AG04450 (cell line): ENCODE data around the gene C9. TPM values are rescaled to one million over a fixed set of nuclear protein-coding genes. Genes with fewer than 3 reads are reported as not detected.
"Not testable (repeated sequence)": the region's sequence is repeated elsewhere in the genome, so short reads cannot be mapped to it uniquely, and the experiment has no call there.

Experiments
- CTCF ChIA-PET: fragments of 300-600, 350-600 bp; formaldehyde crosslinking; extraction: SDS; loops from one replicate; lab custom pipeline; 2022; ENCODE audit warnings: antibody characterized with exemption, inconsistent platforms; lab: Charles Lee
- POLR2A ChIA-PET: fragments of 350-600 bp; formaldehyde crosslinking; extraction: SDS; loops from one replicate; lab custom pipeline; 2021; ENCODE audit warnings: antibody characterized with exemption, inconsistent platforms; lab: Yijun Ruan, JAX
- DNase-seq: peaks from one replicate; pipeline ENCODE4 v3.0.0-alpha.2; 2011; ENCODE audit warnings: low read depth, low spot score
- H3K27ac ChIP-seq: one replicate; pipeline ENCODE4 v1.5.1; 2012; ENCODE audit warnings: low read depth, low read length, control low read depth
- H3K27me3 ChIP-seq: one replicate; pipeline ENCODE4 v1.6.0; 2012; ENCODE audit warnings: low read length; ENCODE audit not compliant: control insufficient read depth, insufficient read depth
- H3K4me3 ChIP-seq: 2 replicates; pipeline ENCODE4 v1.5.1; 2011; ENCODE audit warnings: mild to moderate bottlenecking, low read depth, low read length, control low read depth
- H3K9me3 ChIP-seq: 2 replicates; pipeline ENCODE4 v1.5.1; 2012; ENCODE audit warnings: low read length; ENCODE audit not compliant: control insufficient read depth, insufficient read depth
- polyA plus RNA-seq: library from polyadenylated mRNA; depleted of rRNA; stranded (reverse); fragments of >200 nt; gene quantifications from 2 replicates; pipeline ENCODE4 v1.2.3, GENCODE V29; 2011
- TF ChIP-seq, protein P1 (sequence below): IDR thresholded peaks from 2 replicates; pipeline ENCODE4 v1.5.1; 2011; ENCODE audit warnings: low read depth, low read length, control low read depth, inconsistent platforms

C9 gene
- polyA plus RNA-seq, 1 experiment = not detected

DNA sequence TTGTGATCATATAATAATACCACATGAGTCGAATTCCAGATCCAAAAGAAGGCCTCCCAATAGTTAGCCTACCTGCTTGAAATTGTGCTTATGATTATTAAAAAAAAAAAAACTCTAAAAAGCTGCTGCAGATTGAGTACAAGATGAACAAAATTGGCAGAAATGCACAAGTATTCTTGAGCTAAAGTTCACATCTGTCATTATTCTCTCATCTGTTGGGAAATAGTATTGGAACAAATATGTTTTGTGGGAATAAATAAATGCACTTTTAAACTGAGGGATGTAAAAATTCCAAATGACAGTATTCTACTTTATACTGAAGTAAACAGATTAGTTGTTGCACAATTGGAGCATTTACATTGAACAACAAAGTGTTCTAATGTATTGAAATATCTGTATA is 44.7 kb upstream of the C9 start:
- CTCF ChIA-PET = interaction anchor here (0.6 to 1.0 kb wide), 2 partner anchors 16 to 261 kb away, joined by 3 read pairs; partner anchors contain the start of gene DAB2
- no peak overlapping the region for H3K27ac ChIP-seq
- no peak for DNase-seq
- H3K27me3 ChIP-seq = no peaks in the 10 kb centered on the region
- POLR2A ChIA-PET = interaction anchor here (1.3 to 1.5 kb wide), 2 partner anchors 10 to 16 kb away, joined by 6 read pairs; partner anchors contain the start of gene DAB2
- no peaks in the 10 kb centered on the region for H3K9me3 ChIP-seq
- TF ChIP-seq, protein P1, sequence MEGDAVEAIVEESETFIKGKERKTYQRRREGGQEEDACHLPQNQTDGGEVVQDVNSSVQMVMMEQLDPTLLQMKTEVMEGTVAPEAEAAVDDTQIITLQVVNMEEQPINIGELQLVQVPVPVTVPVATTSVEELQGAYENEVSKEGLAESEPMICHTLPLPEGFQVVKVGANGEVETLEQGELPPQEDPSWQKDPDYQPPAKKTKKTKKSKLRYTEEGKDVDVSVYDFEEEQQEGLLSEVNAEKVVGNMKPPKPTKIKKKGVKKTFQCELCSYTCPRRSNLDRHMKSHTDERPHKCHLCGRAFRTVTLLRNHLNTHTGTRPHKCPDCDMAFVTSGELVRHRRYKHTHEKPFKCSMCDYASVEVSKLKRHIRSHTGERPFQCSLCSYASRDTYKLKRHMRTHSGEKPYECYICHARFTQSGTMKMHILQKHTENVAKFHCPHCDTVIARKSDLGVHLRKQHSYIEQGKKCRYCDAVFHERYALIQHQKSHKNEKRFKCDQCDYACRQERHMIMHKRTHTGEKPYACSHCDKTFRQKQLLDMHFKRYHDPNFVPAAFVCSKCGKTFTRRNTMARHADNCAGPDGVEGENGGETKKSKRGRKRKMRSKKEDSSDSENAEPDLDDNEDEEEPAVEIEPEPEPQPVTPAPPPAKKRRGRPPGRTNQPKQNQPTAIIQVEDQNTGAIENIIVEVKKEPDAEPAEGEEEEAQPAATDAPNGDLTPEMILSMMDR = no peak
- H3K4me3 ChIP-seq = no peak overlapping the region

DNA sequence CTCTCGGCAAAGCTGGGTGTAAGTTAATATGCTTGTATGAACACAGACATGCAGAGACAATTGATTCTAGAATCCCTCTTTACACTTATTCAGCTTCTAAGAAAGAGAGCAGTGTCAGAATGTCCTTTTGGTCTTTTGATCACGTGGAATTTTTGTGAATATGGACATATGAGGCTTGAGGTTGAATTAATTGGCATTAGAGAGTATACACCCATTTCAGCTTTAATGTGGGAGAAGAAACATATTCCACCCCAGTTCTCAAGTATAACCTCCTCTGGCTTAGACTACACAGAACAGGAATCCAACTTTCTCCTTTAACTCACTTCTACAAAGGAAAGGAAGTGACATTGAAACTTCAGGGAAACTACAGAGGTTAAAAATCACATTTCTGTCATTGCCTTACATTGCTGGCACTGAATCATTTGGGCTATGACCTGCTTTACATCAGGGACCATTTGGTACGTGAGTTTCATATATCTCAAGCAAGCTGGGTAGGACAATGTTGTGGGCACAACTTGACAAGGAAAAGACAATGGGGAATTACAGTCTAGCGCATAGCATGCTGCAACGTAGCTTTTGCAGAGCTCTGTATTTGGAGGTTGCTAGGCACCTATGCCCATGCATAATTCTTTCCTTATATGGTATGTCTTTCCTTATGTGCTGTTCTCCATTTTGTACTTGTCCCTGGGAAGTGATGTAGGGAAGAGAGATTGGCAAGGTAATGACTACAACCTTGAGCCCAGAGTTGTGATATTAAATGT is 41.0 kb upstream of the C9 start:
- ChIA-PET CTCF (interaction anchor here (0.6 to 1.0 kb wide), 4 partner anchors 19 to 166 kb away, joined by 3 to 4 read pairs (median 3); partner anchors contain the start of gene DAB2), POLR2A (interaction anchor here (1.4 to 2.8 kb wide), 2 partner anchors 19 to 20 kb away, joined by 3 to 14 read pairs; partner anchors contain the start of gene DAB2)
- Histone ChIP-seq H3K27me3 (no peaks in the 10 kb centered on the region), H3K4me3 (no peak overlapping the region), H3K9me3 (no peaks in the 10 kb centered on the region), H3K27ac (no peak overlapping the region)
- TF ChIP-seq, protein P1 = no peak
- no peak for DNase-seq

DNA sequence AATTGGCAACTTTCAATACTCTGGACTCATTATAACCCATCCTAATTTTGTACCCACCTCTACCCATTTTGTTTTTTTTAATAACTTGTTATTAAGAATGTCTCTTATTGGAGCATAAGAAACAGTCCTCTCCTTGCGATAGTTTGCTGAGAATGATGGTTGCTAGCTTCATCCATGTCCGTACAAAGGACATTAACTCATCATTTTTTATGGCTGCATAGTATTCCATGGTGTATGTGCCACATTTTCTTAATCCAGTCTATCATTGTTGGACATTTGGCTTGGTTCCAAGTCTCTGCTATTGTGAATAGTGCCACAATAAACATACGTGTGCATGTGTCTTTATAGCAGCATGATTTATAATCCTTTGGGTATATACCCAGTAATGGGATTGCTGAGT is 39.5 kb upstream of the C9 start:
- ChIA-PET POLR2A (interaction anchor here (2.8 kb wide), 1 partner anchor 21 kb away, joined by 14 read pairs; the partner anchor contains the start of gene DAB2), CTCF (interaction anchor here (0.6 to 3.0 kb wide), 4 partner anchors 15 to 167 kb away, joined by 3 to 9 read pairs (median 6); no protein-coding TSS in a partner anchor)
- H3K27me3 ChIP-seq, H3K9me3 ChIP-seq, H3K27ac ChIP-seq, DNase-seq, H3K4me3 ChIP-seq: not testable (repeated sequence)

DNA sequence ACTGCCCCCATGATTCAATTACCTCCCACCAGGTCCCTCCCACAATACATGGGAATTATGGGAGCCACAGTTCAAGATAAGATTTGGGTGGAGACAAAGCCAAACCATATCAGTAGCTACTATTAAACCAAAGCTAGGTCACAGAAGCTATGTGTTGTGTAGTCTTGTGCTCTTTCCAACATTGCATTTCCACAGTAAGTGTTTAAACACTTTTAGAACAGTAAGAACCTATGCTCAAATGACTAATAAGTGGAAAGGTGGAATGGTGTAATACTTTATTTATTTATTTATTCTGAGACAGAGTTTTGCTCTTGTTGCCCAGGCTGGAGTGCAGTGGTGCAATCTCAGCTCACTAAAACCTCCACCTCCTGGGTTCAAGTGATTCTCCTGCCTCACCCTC is 37.8 kb upstream of the C9 start:
- CTCF ChIA-PET = interaction anchor here (1.3 to 3.0 kb wide), 3 partner anchors 18 to 169 kb away, joined by 3 to 9 read pairs (median 5); no protein-coding TSS in a partner anchor
- H3K9me3 ChIP-seq, H3K27me3 ChIP-seq, H3K4me3 ChIP-seq, DNase-seq: not testable (repeated sequence)
- POLR2A ChIA-PET = interaction anchor here (2.1 to 2.8 kb wide), 2 partner anchors 9 to 22 kb away, joined by 8 to 14 read pairs; partner anchors contain the start of gene DAB2
- peak overlapping the region; percentile 11 for H3K27ac ChIP-seq

DNA sequence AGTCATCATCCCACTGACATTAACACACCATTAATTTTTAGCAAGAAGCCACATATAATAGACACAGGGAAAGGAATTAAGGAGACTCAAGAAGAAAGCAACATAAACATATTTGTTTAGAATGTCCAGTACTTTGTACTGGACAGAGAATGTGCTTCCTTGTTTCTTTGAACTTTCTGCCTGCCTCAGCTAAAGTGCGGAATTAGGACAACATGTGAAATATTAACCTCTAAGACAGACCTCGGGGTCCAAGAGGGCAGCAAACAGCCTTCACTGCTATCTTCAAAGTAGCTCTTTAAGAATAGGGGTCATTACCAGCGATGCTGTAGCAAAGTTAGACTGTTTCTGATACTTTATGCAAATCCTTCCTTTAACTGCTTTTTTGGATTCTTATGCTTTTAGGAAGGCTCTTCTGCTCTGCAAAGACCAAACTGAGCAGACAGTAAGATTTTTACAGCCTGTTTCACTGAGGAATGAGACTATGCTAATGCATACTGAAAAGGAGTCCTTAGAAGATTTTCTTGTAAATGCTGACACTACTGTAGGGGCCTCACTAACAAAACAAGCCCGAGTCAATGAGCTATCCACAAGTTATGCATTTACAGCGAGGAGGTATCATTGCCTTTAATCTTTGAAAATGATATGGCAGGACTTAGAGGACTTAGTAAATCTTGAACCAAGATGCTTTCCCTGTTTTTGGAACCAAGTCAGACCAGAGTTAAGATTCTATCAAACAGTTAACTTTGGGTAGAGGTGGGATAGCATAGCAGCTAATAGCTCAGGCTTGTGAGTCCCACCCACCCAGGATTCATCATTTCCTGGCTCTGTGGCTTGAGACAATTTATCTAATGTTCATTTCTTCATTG is 36.7 kb upstream of the C9 start:
- H3K27me3 ChIP-seq = no peaks in the 10 kb centered on the region
- H3K4me3 ChIP-seq = no peak overlapping the region

More for the DNA sequence above, 36.7 kb upstream of the C9 start:
- no peaks in the 10 kb centered on the region for H3K9me3 ChIP-seq
- CTCF ChIA-PET = interaction anchor here (1.3 to 7.5 kb wide), 5 partner anchors 19 to 170 kb away, joined by 3 to 44 read pairs (median 9); partner anchors contain the start of gene DAB2
- POLR2A ChIA-PET = interaction anchor here (1.3 to 2.1 kb wide), 2 partner anchors 10 to 24 kb away, joined by 7 to 8 read pairs; partner anchors contain the start of gene DAB2
- TF ChIP-seq, protein P1 = no peak
- DNase-seq = no peak
- H3K27ac ChIP-seq = peak overlapping the region; percentile 68
